Measurements from ENCODE around the gene HTR3A. TPM values are rescaled to one million over a fixed set of nuclear protein-coding genes. Genes with fewer than 3 reads are reported as not detected.
A peak's percentile ranks its signal among the peaks of the same experiment; 100 is the strongest.

The HTR3A gene
- total and polyA plus RNA-seq, 7 donors, result 1.1 to 4.5 (median 1.6) TPM; not detected in 2

GRCh38 chr11:114031967-114032320 is 57.0 kb downstream of the HTR3A start:
- DNase-seq, result no peak
- H3K36me3 ChIP-seq, result no peaks in the 10 kb centered on the region
- intact Hi-C loops (cut with DNase I), result no loop called here
- no peak overlapping the region for H3K27ac ChIP-seq
- 77 to 81% methylated on average over 5 of the region's 5 CpGs for WGBS, 2 donors
- no peaks in the 10 kb centered on the region for H3K27me3 ChIP-seq
- peaks cover 0 to 24% (median 23%) of the 10 kb centered on the region in 4 donors for H3K4me1 ChIP-seq
- H3K9me3 ChIP-seq, result no peaks in the 10 kb centered on the region
- no peak for TF ChIP-seq POLR2AphosphoS5 (IDR thresholded peaks at IDR 0.05)
- TF ChIP-seq CTCF (IDR thresholded peaks at IDR 0.05), result no peak
- TF ChIP-seq EP300 (IDR thresholded peaks at IDR 0.05), result no peak
- no peak for TF ChIP-seq POLR2A (IDR thresholded peaks at IDR 0.05)
- H3K4me3 ChIP-seq, result no peak overlapping the region

- H3K4me1 ChIP-seq, result peaks cover 0 to 16% (median 14%) of the 10 kb centered on the region in 4 donors
- H3K27me3 ChIP-seq, result no peaks in the 10 kb centered on the region
- H3K4me3 ChIP-seq, result no peak overlapping the region
- no peaks in the 10 kb centered on the region for H3K36me3 ChIP-seq
- no peak for TF ChIP-seq POLR2AphosphoS5 (IDR thresholded peaks at IDR 0.05)
- no peak for TF ChIP-seq POLR2A (IDR thresholded peaks at IDR 0.05)
- TF ChIP-seq CTCF (IDR thresholded peaks at IDR 0.05), result no peak
- no peak for TF ChIP-seq EP300 (IDR thresholded peaks at IDR 0.05)
- WGBS, 2 donors, result 91 to 95% methylated on average over 5 of the region's 5 CpGs
- no peak overlapping the region for H3K27ac ChIP-seq
- no peaks in the 10 kb centered on the region for H3K9me3 ChIP-seq
- intact Hi-C loops (cut with DNase I), result no loop called here
- DNase-seq, result no peak
Observed at GRCh38 chr11:114033066-114033465, 58.2 kb downstream of the HTR3A start.

GRCh38 chr11:114033572-114033971 is 58.7 kb downstream of the HTR3A start:
- H3K27ac ChIP-seq, result no peak overlapping the region
- TF ChIP-seq POLR2AphosphoS5 (IDR thresholded peaks at IDR 0.05), result no peak
- TF ChIP-seq EP300 (IDR thresholded peaks at IDR 0.05), result no peak
- no peak overlapping the region for H3K4me3 ChIP-seq
- peaks cover 0 to 15% (median 12%) of the 10 kb centered on the region in 4 donors for H3K4me1 ChIP-seq
- WGBS, 2 donors, result 87 to 89% methylated on average over 2 of the region's 2 CpGs
- intact Hi-C loops (cut with DNase I), result no loop called here
- H3K27me3 ChIP-seq, result no peaks in the 10 kb centered on the region
- no peaks in the 10 kb centered on the region for H3K9me3 ChIP-seq
- H3K36me3 ChIP-seq, result no peaks in the 10 kb centered on the region
- DNase-seq, result no peak

GRCh38 chr11:114034956-114035355 is 60.0 kb downstream of the HTR3A start:
- 91 to 92% methylated on average over 11 of the region's 11 CpGs for WGBS, 2 donors
- no peaks in the 10 kb centered on the region for H3K27me3 ChIP-seq
- intact Hi-C loops (cut with DNase I), result no loop called here
- no peak overlapping the region for H3K27ac ChIP-seq
- TF ChIP-seq POLR2A (IDR thresholded peaks at IDR 0.05) (no peak), EP300 (IDR thresholded peaks at IDR 0.05) (no peak), POLR2AphosphoS5 (IDR thresholded peaks at IDR 0.05) (no peak), CTCF (IDR thresholded peaks at IDR 0.05) (no peak)
- DNase-seq, result no peak
- peaks cover 0 to 19% (median 15%) of the 10 kb centered on the region in 4 donors for H3K4me1 ChIP-seq
- H3K4me3 ChIP-seq, result no peak overlapping the region
- no peaks in the 10 kb centered on the region for H3K9me3 ChIP-seq
- H3K36me3 ChIP-seq, result no peaks in the 10 kb centered on the region

GRCh38 chr11:114036147-114036811 is 61.4 kb downstream of the HTR3A start:
- no peaks in the 10 kb centered on the region for H3K36me3 ChIP-seq
- 3 to 9% methylated on average over 37 of the region's 37 CpGs for whole genome bisulfite sequencing, 2 donors
- intact Hi-C loops (cut with DNase I), result loop anchor here (1.0 kb wide), 1 partner anchor 225 kb away; no protein-coding TSS in a partner anchor
- H3K4me3 ChIP-seq, result peak overlapping the region; percentile 16 to 44 (median 43)
- H3K27ac ChIP-seq, result peak overlapping the region; percentile 60 to 82 (median 74)
- no peak for TF ChIP-seq EP300 (IDR thresholded peaks at IDR 0.05)
- TF ChIP-seq POLR2AphosphoS5 (IDR thresholded peaks at IDR 0.05), result peak; percentile 35 to 65 (median 54)
- TF ChIP-seq CTCF (IDR thresholded peaks at IDR 0.05), result peak; percentile 76 to 86 (median 83)
- H3K27me3 ChIP-seq, result no peaks in the 10 kb centered on the region
- no peaks in the 10 kb centered on the region for H3K9me3 ChIP-seq
- peak; percentile 95 for DNase-seq
- H3K4me1 ChIP-seq, result peaks cover 0 to 32% (median 25%) of the 10 kb centered on the region in 4 donors
